Activated CD4-positive, alpha-beta T cell treated with anti-CD3 and anti-CD28 coated beads, Interleukin-2, Interleukin-6, amounts not matched to agents 100 ng/mL and 50 ng/mL, durations not matched to agents 16 hours and 8 hours (primary cell): ENCODE measurements around the gene RHPN2.
"Not testable (repeated sequence)": the region's sequence is repeated elsewhere in the genome, so short reads cannot be mapped to it uniquely, and the experiment has no call there.

Source experiments
- DNase-seq: peaks from one replicate; pipeline ENCODE4 v3.0.0-alpha.2; 2020

RHPN2 gene

DNA sequence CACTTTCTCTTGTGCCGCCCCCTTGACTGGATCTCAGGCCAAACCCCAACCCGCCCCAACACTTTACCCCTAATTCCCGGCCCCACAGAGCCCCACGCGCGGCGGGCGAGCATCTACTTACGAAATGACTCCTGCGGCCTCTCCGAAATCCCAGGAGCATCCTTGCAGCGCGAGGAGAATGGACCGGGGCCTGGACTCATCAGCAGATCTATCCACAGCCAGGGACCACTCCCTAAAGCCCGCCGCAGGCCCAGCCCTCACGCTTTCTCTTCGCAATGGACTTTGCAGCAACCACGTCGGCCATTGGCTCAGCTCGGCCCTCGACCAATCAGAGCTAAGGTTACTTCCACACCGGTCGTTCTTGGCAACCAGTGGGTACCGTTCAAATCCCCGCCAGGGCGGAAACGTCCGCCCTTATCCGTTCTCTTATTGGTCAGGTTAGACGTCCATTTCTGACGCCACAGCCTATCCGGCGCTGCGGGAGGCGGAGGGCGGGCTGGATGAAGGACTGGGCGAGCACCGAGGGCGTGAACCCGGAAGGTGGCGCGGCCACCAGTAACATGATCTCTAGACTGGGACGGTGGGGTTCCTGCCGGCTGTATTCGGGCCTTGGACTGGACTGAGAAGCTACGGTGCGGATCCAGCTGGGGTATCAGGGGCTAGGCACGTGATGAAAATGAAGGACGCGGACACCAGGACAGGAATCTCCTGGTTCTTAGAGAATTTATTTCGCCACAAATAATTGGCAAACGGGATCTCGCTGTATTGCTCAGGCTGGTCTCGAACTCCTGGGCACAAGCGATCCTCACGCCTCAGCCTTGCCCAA lies 92.8 kb downstream of the RHPN2 start, which contains the start of the genes CEP89 and FAAP24:
TSS of gene CEP89 (minus strand) at position 244 of the 826 bp plus-strand sequence. CDS start at position 160, 84 bp downstream.
TSS of gene FAAP24 (plus strand) at position 528 of the 826 bp plus-strand sequence. CDS start 955 bp downstream, outside the sequence.
- DNase-seq, result peak; percentile 99

DNA sequence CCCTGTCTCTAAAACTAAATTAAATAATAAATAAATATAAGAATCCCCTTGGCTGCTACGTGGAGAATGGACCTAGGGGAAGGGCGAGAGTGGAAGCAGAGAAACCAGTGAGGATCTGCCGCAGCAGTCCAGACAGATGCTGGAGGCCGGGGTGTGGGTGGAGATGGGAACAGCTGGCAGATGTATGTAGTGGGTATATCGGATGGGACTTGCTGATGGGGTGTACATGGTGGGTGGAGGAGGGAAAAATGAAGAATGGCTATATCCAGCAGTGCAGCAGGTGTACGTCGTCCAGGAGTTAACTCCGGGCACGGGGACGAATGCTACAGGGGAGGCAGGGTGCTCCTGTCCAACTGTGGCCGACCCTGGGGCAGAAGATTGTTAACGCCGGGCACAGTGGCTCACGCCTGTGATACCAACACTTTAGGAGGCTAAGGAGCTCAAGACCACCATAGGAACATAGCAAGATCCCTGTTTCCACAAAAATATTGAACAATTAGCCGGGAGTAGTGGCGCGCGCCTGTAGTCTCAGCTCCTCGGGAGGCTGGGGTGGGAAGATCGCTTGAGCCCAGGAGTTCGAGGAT lies 93.6 kb downstream of the RHPN2 start:
- DNase-seq, result no peak

DNA sequence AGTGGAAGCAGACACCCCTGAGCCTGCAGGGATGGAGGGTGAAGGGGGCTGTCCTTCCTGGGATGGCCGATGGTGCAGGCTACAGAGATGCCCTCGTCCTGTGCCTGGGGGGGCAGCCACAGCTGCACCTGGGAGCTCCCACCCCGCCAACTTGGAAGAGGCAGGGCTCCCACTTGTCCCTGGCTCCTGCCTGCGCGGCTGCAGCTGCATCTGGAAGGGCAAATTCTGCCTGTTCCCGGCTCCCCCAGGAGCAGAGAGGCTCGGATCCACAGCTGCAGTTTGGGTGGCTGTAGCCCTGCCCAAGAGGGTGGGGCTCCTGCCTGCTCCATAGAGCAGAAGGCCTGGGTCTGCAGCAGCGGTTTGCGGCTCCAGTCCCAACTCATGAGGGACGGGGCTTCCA lies 95.1 kb downstream of the RHPN2 start:
- DNase-seq, result no peak

DNA sequence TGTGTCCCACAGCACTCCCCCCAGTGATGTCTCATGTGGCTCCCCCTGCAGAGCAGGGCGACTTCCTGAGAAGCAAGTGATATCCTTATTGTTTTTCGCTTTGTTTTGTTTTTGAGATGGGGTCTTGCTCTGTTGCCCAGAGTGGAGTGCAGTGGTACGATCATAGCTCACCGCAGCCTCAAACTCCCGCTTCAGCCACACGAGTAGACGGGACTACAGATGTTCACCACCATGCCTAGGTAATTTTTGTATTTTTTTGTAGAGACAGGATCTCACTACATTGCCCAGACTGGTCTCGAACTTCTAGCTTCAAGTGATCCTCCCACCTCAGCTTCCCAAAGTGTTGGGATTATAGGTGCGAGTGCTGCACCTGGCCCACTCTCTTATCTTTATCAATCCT lies 97.9 kb downstream of the RHPN2 start:
- no peak for DNase-seq

DNA sequence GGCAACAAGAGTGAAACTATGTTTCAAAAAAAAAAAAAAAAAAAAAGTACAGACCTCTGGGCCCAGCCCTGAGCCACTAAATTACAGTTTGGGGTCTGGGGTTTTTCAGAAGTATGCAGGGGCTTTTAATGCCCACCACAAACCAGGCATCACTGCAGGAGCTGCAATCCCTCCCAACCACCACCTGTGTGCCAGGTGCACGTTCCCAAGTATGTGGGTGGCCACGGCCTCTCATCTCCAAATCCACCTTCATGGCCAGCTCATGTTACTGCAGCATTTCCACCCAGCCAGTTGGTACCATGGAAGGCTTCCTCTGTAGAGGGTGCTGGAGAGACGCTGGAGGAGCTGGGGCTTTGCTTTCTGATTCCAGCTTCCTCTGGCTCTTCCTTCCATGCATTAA lies 119.4 kb downstream of the RHPN2 start:
- no peak for DNase-seq

DNA sequence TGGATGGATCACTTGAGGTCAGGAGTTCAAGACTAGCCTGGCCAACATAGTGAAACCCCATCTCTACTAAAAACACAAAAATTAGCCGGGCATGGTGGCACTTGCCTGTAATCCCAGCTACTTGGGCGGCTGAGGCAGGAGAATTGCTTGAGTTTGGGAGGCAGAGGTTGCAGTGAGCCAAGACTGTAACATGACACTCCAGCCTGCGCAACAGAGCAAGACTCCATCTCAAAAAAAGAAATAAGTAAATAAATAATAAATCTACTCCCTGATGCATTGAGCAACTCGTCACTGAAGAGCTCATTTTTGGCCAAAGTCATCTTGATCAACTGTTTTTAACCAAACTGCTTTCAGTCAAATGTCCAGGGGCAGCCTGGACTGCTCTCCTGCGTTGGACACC lies 123.4 kb downstream of the RHPN2 start:
- DNase-seq, result not testable (repeated sequence)

DNA sequence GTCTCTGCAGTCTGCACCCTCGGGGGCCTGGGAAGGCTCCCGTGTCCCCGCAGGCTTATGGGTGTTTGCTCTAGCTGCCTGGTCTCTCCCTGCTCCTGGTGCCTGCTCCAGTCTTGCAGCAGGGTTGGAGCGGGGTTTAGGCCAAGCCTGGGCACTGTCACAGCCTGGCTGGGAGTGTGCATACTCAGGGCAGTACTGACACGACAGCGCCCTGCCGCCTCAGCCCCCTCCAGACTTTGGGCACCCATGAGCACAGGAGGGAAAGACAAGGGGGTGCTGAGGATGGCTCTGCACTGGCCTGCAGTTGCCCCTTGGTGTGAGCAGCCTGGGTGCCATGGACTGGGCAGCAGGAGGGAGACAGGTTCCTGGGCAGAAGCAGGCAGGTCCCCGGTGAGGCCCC lies 128.6 kb downstream of the RHPN2 start:
- DNase-seq, result no peak

DNA sequence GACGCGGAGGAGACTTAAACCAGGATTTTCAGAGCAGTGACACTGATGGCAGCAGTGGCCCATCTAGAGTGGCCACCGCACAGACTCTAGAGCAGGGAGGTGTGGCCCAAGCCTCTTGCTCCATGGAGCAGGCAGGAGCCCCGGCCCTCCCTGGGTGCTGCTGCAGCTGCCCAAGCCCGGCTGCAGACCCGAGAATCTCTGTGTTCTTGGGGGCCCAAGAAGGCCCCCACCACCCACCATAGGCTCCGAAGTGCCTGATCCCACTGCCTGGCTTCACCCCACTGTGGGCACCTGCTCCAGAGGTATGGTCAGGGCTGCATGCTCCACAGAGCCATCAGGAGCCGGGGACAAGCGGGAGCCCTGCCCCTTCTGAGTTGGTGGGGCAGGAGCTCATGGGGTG lies 129.1 kb downstream of the RHPN2 start:
- DNase-seq, result no peak

DNA sequence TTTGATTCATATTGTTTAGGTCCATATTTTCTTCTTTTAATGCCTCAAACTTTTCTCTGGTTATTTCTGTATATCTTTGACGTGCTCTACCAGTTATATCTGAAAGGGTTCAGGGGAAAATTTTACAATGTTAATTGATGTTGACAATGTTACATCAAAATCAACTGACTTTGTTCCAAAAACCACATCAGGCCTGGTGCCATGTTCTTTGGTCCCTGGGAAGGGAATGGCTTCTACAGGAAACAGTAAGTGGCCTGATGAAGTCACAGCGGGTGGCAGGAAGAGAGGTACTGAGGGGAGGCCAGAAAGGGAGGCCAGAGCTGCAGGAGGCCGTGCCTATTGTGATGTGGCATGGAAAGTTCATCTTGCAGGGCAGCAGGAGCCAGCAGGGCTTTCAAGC lies 131.1 kb downstream of the RHPN2 start:
- no peak for DNase-seq

DNA sequence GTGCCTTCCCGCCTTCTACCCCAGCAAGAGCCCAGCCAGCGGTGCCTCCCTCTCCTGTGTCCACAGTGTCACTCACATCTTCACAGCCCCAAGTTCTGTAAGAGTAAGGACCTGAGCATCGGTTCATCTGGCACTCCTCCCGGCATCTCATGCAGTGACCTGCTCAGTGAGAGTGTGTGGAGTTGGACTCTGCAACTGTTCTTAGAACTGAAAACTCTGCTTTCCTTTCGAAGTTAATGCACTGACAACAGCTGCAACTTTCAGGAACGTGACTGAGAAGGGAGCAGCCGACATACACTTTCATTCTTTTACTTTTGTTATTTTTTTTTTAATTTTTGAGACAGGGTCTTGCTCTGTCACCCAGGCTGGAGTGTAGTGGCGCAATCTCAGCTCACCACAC lies 134.1 kb downstream of the RHPN2 start:
- no peak for DNase-seq

DNA sequence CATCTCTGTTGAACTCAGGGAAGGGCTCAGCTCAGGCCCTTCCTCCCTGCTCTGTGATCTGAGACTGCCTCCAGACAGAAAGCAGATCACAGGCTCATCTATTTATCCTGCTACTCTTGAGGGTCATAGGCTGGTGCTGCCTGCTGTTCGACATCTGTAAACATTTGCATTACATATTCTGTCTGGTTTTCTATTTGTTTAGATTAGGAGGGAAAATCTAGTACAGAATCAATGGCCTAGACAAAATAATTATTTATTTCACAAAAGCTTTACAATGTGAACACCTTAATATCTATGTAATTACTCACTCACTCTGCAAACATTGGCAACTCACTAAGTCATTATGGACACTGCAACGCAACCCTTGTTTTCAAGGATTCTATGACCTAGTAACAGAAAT lies 135.9 kb downstream of the RHPN2 start:
- DNase-seq, result no peak
